Measurements from ENCODE around the gene FAM89B.

FAM89B gene

DNA sequence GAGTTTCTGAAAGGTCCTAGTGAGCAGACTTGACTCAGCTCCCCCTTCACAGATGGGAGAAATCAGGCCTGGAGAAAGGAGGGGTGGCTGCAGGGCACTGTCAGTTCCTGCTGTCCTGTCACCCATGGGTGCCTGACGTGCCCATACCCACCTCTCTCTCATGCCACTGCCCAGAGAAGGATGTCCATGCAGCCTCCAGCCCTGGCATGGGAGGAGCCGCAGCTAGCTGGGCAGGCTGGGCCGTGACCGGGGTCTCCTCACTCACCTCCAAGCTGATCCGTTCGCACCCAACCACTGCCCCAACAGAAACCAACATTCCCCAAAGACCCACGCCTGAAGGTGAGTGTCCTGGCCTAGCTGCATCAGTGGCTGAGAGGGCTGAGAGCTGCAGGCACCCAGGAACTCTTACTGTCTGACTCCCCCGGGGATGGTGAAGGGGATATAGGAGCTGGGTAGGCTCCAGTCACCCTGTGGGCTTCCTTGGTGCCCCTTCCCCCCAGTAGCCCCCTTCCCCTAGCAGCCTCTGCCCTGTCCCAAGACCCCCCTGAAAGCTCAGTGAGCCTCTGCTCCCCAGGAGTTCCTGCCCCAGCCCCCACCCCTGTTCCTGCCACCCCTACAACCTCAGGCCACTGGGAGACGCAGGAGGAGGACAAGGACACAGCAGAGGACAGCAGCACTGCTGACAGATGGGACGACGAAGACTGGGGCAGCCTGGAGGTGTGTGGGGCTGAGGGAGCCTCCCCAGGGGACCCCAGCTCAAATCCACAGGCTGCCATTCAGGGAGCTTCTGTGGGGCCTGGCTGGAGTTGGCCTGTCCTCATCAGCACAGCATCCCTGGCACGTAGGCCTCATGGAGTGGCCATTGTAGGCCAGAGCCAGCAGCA lies 35.7 kb upstream of the FAM89B start:
- Mint-ChIP-seq H3K36me3 (ENCODE audit: low read depth) (peaks cover 67% of the 10 kb centered on the region), H3K9me3 (no peaks in the 10 kb centered on the region), H3K4me3 (no peak overlapping the region), H3K27me3 (no peaks in the 10 kb centered on the region), H3K27ac (peak overlapping the region; percentile 66), H3K4me1 (ENCODE audit: low read depth) (peaks cover 14% of the 10 kb centered on the region)
- no peak for DNase-seq

DNA sequence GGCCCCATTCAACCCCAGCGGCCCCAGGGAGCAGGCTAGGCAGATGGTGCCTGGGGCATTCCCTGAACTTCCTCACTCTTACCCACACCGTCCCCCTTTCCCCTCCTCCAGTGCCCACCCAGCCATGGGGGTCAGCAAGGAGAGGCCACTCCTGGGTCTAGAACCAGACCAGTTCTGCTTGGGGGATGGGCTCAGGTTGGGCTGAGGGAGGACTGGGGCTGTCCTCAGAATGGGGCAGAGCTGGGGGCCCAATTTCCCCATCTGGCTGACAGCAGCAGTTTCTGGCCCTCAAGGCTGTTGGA lies 35.1 kb upstream of the FAM89B start:
- Mint-ChIP-seq H3K27ac (peak overlapping the region; percentile 66), H3K4me1 (ENCODE audit: low read depth) (peaks cover 19% of the 10 kb centered on the region), H3K4me3 (no peak overlapping the region), H3K36me3 (ENCODE audit: low read depth) (peaks cover 64% of the 10 kb centered on the region), H3K9me3 (no peaks in the 10 kb centered on the region), H3K27me3 (no peaks in the 10 kb centered on the region)
- DNase-seq: no peak

DNA sequence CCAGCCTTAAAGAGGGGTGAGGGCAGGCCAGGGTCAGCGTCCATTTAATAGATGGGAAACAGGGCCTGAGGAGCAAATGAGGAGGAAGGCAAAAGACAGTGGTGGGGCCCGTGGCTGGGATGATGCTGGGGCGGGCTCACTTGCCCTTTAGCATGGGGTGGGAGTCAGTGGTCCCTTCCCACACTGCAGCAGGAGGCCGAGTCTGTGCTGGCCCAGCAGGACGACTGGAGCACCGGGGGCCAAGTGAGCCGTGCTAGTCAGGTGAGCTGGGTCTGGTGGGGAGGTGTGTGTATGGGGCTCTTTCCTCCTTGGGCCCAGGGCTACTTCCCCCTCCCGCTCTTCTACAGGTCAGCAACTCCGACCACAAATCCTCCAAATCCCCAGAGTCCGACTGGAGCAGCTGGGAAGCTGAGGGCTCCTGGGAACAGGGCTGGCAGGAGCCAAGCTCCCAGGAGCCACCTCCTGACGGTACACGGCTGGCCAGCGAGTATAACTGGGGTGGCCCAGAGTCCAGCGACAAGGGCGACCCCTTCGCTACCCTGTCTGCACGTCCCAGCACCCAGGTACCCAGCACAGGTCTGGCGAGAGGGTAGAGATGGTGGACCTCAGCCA lies 34.6 kb upstream of the FAM89B start:
- H3K36me3 Mint-ChIP-seq (ENCODE audit: low read depth): peaks cover 62% of the 10 kb centered on the region
- H3K27me3 Mint-ChIP-seq: no peaks in the 10 kb centered on the region
- peaks cover 19% of the 10 kb centered on the region for H3K4me1 Mint-ChIP-seq (ENCODE audit: low read depth)
- DNase-seq: no peak
- H3K4me3 Mint-ChIP-seq: no peak overlapping the region
- H3K9me3 Mint-ChIP-seq: no peaks in the 10 kb centered on the region
- peak overlapping the region; percentile 66 for H3K27ac Mint-ChIP-seq

DNA sequence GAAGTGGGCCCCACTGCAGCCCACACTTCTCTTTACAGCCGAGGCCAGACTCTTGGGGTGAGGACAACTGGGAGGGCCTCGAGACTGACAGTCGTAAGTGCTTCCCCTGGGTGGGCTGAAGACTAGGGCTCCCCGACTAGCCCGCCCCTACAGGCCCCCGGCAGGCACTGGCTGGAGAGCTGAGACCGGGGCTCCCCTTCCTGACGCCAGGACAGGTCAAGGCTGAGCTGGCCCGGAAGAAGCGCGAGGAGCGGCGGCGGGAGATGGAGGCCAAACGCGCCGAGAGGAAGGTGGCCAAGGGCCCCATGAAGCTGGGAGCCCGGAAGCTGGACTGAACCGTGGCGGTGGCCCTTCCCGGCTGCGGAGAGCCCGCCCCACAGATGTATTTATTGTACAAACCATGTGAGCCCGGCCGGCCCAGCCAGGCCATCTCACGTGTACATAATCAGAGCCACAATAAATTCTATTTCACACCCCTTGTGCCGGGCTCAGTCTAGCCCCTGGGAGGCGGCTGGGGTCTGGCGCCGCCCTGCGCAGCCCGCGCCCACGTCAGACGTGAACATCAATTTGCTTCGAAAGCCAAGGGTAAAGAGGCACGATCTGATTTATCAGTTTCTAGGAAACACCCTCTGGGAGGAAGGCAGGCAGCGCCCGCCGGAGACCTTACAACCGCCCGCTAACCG lies 34.0 kb upstream of the FAM89B start:
- H3K4me3 Mint-ChIP-seq: peak overlapping the region; percentile 47

DNA sequence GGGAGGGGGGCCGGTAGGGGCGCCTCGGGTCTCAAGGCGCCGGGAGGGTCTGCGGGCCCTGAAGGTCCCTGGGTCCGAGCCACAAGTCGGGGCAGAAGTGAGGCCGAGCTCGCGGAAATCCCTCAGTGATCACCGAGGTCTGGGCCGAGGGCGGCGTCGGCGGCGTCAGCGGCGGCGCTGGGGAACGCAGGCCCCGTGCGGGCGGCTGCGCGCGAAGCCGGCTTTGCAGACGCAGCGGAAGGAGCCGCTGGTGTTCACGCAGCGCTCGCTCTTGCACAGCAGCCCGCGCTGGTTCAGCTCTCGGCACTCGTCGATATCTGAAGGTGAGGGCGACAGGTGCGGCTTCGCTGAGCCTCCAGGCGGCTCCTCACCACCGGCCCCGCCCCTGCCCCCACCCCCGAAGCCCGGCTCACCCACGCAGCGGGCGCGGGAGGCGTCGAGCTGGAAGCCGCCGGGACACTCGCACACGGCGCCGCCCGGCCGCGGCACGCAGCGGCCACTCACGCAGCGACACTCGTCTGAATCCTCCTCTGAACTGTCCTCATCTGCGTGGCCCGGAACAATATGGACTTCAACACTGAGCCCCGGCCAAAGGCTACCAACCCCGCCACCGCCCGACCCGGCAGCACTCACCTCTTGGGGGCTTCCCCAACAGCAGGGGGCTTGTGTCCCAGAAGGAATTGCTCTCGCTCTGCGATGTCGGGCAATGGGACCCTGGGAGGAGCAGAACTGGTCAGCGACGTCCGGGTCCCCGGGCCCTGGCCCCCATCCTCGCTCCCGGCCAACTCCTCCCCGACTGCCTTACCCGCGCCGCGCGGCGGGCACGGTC lies 33.2 kb upstream of the FAM89B start:
- peaks cover 57% of the 10 kb centered on the region for H3K36me3 Mint-ChIP-seq (ENCODE audit: low read depth)
- H3K4me1 Mint-ChIP-seq (ENCODE audit: low read depth): peaks cover 21% of the 10 kb centered on the region
- H3K27ac Mint-ChIP-seq: peak overlapping the region; percentile 11
- peak overlapping the region; percentile 52 for H3K4me3 Mint-ChIP-seq
- H3K27me3 Mint-ChIP-seq: no peaks in the 10 kb centered on the region
- no peaks in the 10 kb centered on the region for H3K9me3 Mint-ChIP-seq
- no peak for DNase-seq

More for the DNA sequence above, 34.0 kb upstream of the FAM89B start:
- Mint-ChIP-seq H3K4me1 (ENCODE audit: low read depth) (peaks cover 19% of the 10 kb centered on the region), H3K36me3 (ENCODE audit: low read depth) (peaks cover 59% of the 10 kb centered on the region), H3K27me3 (no peaks in the 10 kb centered on the region), H3K27ac (peak overlapping the region; percentile 72), H3K9me3 (no peaks in the 10 kb centered on the region)
- no peak for DNase-seq

DNA sequence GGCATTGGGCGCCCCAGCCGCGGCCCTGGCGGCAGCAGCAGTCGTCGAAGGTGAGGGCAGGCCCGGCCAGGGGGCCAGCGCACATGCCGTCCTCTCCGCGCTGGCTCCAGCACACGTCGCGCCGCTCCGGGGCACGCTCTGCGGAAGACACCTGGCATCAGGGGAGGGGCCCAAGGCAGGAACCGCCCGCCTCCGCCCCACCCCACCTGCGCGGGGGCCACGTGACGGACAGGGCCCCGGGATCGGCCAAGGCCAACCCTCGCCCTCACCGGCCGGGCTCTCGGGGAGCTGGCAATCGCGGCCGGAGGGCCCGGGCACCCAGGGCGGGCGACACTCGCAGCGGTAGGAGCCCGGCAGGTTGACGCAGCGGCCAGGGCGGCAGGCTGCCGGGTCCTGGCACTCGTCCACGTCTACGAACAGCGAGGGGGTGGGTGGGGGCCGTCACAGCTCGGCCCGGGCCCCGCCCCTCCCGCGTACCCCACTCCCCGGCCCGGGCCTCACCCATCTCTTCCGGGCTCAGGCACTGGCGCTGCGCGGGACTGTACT lies 32.5 kb upstream of the FAM89B start:
- Mint-ChIP-seq H3K9me3 (no peaks in the 10 kb centered on the region), H3K27ac (peak overlapping the region; percentile 93), H3K36me3 (ENCODE audit: low read depth) (peaks cover 55% of the 10 kb centered on the region), H3K27me3 (no peaks in the 10 kb centered on the region), H3K4me3 (peak overlapping the region; percentile 80), H3K4me1 (ENCODE audit: low read depth) (peaks cover 28% of the 10 kb centered on the region)
- DNase-seq: no peak

DNA sequence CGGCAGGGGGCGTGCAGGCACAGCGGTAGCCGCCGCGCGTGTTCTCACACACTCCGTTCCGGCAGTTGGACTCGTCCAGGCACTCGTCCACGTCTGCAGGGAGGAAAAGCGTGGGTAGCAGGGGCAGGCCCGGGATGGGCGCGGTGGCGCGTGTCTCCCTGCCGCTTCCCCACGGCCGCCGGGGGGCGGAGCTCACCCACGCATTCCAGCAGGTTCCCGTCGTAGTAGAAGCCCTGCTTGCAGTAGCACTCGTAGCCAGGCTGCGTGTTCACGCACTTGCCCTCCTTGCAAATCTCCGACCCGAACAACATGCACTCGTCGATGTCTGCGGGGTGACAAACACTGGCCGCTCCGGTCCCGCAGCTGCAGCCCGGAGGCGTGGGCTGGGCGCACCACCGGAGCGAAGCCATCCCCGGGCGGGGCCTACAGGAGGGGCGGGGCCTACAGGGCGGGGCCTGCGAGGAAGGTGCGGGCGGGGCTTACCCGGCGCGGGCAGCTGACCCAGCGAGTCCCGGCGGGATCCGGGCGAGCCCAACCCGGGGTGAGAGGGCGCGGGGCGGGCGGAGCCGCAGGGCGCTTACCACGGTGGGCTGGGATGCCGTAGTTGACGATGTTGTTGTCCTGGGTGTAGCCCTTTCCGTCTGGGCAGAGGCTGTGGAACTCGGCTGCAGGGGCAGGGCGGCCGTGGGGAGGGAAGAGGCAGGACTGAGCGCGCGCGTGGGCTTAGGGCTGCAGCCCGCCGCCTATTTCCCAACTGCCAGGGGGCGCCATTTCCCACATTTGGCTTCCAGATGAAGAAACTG lies 31.8 kb upstream of the FAM89B start:
- Mint-ChIP-seq H3K27me3 (no peaks in the 10 kb centered on the region), H3K36me3 (ENCODE audit: low read depth) (peaks cover 51% of the 10 kb centered on the region), H3K4me3 (peak overlapping the region; percentile 80), H3K9me3 (no peaks in the 10 kb centered on the region), H3K27ac (peak overlapping the region; percentile 93), H3K4me1 (ENCODE audit: low read depth) (peaks cover 35% of the 10 kb centered on the region)
- DNase-seq: peak; percentile 93

DNA sequence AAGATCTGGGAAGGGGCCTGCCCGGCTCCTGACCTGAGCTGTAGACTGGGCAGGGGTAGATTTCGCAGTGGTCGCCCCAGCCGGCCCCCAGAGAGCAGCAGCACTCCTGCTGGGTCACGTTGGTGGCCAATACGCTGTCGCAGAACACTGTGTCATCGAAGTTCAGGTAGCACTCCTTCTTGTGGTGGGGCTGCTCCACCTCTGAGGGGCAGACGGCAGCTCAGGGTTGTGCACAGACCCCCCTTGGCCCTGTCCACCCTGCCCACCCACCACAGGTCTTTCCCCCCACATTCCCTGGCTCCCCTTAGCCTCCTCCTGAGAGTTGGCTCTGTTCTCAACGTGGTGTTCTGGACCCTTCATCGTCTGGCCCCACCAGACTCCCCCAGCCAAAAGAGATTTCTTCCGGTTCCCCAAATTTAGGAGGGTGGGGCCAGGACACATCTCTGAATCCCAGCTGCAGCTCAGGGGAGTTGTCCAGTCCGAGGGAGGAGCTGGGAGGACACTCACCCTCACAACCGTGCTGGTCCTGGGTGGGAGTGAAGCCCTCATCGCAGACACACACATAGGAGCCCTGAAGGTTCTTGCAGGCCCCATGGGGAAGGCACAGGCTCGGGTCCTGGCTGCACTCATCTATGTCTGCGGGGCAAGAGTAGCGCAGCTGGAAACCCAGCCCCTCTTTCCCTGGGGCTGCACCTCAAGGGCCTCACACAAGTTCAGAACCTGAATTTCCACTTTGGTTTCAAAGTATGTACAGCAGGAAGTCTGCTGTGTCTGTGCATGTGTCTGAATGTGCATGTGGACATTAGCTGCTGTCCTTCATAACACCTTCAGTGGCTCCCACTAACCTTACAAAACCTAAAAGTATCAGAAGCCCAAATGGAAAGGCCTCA lies 31.0 kb upstream of the FAM89B start:
- Mint-ChIP-seq H3K36me3 (ENCODE audit: low read depth) (peaks cover 45% of the 10 kb centered on the region), H3K27ac (peak overlapping the region; percentile 93), H3K27me3 (no peaks in the 10 kb centered on the region), H3K4me1 (ENCODE audit: low read depth) (peaks cover 43% of the 10 kb centered on the region), H3K9me3 (no peaks in the 10 kb centered on the region), H3K4me3 (peak overlapping the region; percentile 80)
- DNase-seq: no peak

DNA sequence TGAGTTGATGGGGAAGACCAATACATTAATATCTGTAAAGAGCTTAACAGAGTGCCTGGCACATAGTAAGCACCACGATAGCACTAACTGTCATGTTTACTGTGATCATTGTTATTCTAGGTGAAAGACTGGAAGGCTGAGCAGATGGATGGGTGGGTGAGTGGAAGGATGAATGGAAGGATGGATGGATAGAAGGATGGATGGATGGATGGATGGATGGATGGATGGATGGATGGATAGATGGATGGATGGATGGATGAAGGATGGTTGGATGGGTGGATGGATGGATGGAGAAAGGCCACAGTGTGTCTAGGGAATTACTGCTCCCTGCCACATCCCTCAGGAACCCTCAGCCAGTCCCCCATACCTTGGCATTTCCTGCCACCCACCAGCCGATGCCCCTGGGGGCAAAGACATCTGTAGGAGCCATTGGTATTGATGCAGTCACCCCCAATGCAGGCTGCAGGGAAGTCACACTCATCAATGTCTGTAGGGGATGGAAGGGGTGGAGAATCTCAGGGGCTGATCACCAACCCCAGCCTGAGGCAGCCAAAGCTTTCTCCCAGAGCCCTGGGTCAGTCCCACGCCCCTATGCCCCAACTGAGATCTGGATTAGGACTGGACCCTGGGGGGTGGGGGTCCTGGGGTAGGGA lies 29.5 kb upstream of the FAM89B start:
- peaks cover 54% of the 10 kb centered on the region for H3K4me1 Mint-ChIP-seq (ENCODE audit: low read depth)
- DNase-seq: no peak
- H3K9me3 Mint-ChIP-seq: no peaks in the 10 kb centered on the region
- H3K4me3 Mint-ChIP-seq: no peak overlapping the region
- H3K27me3 Mint-ChIP-seq: no peaks in the 10 kb centered on the region
- H3K27ac Mint-ChIP-seq: peak overlapping the region; percentile 67
- peaks cover 34% of the 10 kb centered on the region for H3K36me3 Mint-ChIP-seq (ENCODE audit: low read depth)

DNA sequence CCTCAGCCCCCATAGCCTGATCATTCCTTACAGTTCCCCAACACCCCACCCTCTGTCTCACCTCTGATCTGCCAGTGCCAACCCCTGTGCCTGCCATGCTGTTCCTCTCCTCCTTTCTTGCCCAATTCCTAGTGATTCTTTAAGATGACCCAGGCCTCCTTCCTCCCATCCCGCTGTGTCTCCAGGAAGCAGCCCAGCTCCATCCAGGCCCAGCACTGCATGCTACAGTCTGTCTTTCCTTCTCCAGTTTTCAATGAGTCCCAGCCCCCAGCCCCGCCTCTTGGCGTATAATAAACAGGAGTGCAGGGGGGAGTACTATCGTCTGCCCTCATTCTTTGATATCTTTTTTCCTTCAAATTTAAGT lies 26.5 kb upstream of the FAM89B start:
- peaks cover 37% of the 10 kb centered on the region for H3K36me3 Mint-ChIP-seq (ENCODE audit: low read depth)
- H3K27ac Mint-ChIP-seq: peak overlapping the region; percentile 83
- peak overlapping the region; percentile 66 for H3K4me3 Mint-ChIP-seq
- H3K9me3 Mint-ChIP-seq: no peaks in the 10 kb centered on the region
- DNase-seq: no peak
- peaks cover 62% of the 10 kb centered on the region for H3K4me1 Mint-ChIP-seq (ENCODE audit: low read depth)
- no peaks in the 10 kb centered on the region for H3K27me3 Mint-ChIP-seq

DNA sequence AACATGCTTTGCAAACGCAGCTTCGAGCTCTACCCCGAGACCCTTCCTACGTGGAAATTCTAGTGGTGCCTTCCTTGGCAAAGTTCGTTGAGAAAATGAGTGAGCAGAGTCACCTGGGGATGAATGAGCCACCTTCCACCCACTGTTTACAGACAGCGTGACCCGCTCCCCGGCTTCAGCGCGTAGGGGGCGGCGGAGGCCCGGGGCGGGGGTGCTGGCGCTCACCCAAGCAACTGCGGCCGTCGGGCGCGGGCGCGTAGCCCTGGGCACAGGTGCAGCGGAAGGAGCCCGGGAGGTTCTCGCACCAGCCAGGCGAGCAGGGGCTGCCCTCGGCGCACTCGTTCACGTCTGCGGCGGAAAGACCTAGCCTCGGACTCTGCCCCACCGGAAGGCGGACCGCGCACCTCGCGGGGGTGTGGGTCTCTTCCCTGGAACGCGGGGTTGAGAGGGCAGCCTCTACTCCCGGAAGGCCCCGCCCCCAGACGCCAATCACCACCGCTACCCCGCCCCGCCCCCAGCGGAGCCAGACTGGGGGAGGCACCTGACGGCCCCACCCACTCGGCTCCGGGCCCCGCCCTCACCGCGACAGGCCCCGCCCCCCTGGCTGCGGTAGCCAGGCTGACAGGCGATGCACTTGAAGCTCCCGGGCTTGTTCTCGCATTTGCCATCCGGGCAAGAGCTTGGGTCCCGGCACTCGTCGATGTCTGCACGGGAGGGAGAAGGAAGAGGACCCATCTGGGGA lies 25.9 kb upstream of the FAM89B start:
- no peaks in the 10 kb centered on the region for H3K9me3 Mint-ChIP-seq
- H3K27me3 Mint-ChIP-seq: no peaks in the 10 kb centered on the region
- peaks cover 58% of the 10 kb centered on the region for H3K4me1 Mint-ChIP-seq (ENCODE audit: low read depth)
- peak overlapping the region; percentile 68 for H3K4me3 Mint-ChIP-seq
- peak; percentile 99 for DNase-seq
- H3K36me3 Mint-ChIP-seq (ENCODE audit: low read depth): peaks cover 42% of the 10 kb centered on the region
- H3K27ac Mint-ChIP-seq: peak overlapping the region; percentile 89

Measured in activated T-cell treated with anti-CD3 and anti-CD28 coated beads, Interleukin-2, amount 50 U/mL, for 24 hours (primary cell).